ENCODE measurements around the gene TIE1.

GRCh38 chr1:43324810-43325209 lies 24.0 kb downstream of the TIE1 start:
- TF ChIP-seq CTCF (IDR thresholded peaks at IDR 0.05; ENCODE audit: extremely low read depth in 1 of 2, insufficient read depth in 1 of 2, low read depth in 1 of 2, low read length in 2 of 2) (no peak), POLR2A (IDR thresholded peaks at IDR 0.05; ENCODE audit: low read depth, low read length) (peak; percentile 10), EZH2 (IDR thresholded peaks at IDR 0.05; ENCODE audit: borderline replicate concordance, low read depth, low read length, severe bottlenecking) (no peak), JUN (IDR thresholded peaks at IDR 0.05; ENCODE audit: borderline replicate concordance, insufficient read depth, insufficient read length, low read depth) (no peak)
- TF ChIP-seq, protein P1, sequence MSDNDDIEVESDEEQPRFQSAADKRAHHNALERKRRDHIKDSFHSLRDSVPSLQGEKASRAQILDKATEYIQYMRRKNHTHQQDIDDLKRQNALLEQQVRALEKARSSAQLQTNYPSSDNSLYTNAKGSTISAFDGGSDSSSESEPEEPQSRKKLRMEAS (IDR thresholded peaks at IDR 0.05; ENCODE audit: insufficient read depth, insufficient read length): no peak
